WTC11 (cell line): Measurements from ENCODE around the gene PTPRO. TPM values are rescaled to one million over a fixed set of nuclear protein-coding genes. Genes with fewer than 3 reads are reported as not detected.

Experiments used
- ATAC-seq: fragments of 200-7000 bp; cut with Tn5 transposase; 2 replicates; pipeline ENCODE4 v1.10.0; 2021; ENCODE audit warnings: mild to moderate bottlenecking, moderate library complexity
- CTCF ChIA-PET: fragments of 300-600 bp; sonication (Branson Sonifier 250); formaldehyde crosslinking; loops from one replicate; lab custom pipeline; 2021; ENCODE audit warnings: antibody characterized with exemption; lab: Charles Lee
- POLR2A ChIA-PET: fragments of 350-600 bp; sonication (Branson Sonifier 250); formaldehyde crosslinking; loops from one replicate; lab custom pipeline; 2021; ENCODE audit warnings: antibody characterized with exemption; lab: Charles Lee
- DNase-seq: peaks from one replicate; pipeline ENCODE4 v3.0.0; 2021; ENCODE audit warnings: low spot score
- H3K27ac Mint-ChIP-seq: 2 replicates; pipeline ENCODE4 v1.8.0; 2021; ENCODE audit warnings: mixed read lengths
- H3K27me3 Mint-ChIP-seq: 2 replicates; pipeline ENCODE4 v1.8.0; 2021; ENCODE audit warnings: low read depth, mild to moderate bottlenecking, moderate library complexity, mixed read lengths
- H3K36me3 Mint-ChIP-seq: 2 replicates; pipeline ENCODE4 v1.8.0; 2021; ENCODE audit warnings: mixed read lengths
- H3K4me1 Mint-ChIP-seq: 2 replicates; pipeline ENCODE4 v1.8.0; 2022; ENCODE audit warnings: mixed read lengths
- H3K4me3 Mint-ChIP-seq: 2 replicates; pipeline ENCODE4 v1.8.0; 2021; ENCODE audit warnings: mild to moderate bottlenecking, moderate library complexity, mixed read lengths
- H3K9me3 Mint-ChIP-seq: 2 replicates; pipeline ENCODE4 v1.8.0; 2021; ENCODE audit warnings: mixed read lengths
- CBFB ChIP-seq: sonication (generic); formaldehyde crosslinking; IDR thresholded peaks from 2 replicates; pipeline ENCODE4 v1.8.1; 2022; ENCODE audit warnings: mild to moderate bottlenecking, low read depth, missing genetic modification reagents
- E2F4 ChIP-seq: sonication (generic); formaldehyde crosslinking; IDR thresholded peaks from 2 replicates; pipeline ENCODE4 v1.8.1; 2022; ENCODE audit warnings: low read depth, mild to moderate bottlenecking, moderate library complexity, missing genetic modification reagents, borderline replicate concordance
- E2F5 ChIP-seq: sonication (generic); formaldehyde crosslinking; IDR thresholded peaks from 2 replicates; pipeline ENCODE4 v1.8.1; 2022; ENCODE audit warnings: mild to moderate bottlenecking, moderate library complexity, missing genetic modification reagents
- EMX1 ChIP-seq: fragments of 250-450 bp; sonication (Bioruptor Pico); IDR thresholded peaks from 2 replicates; pipeline ENCODE4 v1.8.0; 2021; ENCODE audit warnings: mild to moderate bottlenecking
- ERG ChIP-seq: fragments of 250-450 bp; sonication (Bioruptor Pico); IDR thresholded peaks from 2 replicates; pipeline ENCODE4 v1.8.0; 2021; ENCODE audit warnings: mild to moderate bottlenecking
- FOXJ3 ChIP-seq: sonication (generic); formaldehyde crosslinking; IDR thresholded peaks from 2 replicates; pipeline ENCODE4 v1.9.0; 2021; ENCODE audit warnings: missing genetic modification reagents, mild to moderate bottlenecking, borderline replicate concordance
- GRHL2 ChIP-seq: fragments of 250-450 bp; sonication (Bioruptor Pico); IDR thresholded peaks from 2 replicates; pipeline ENCODE4 v1.8.0; 2022; ENCODE audit warnings: mild to moderate bottlenecking, moderate library complexity; ENCODE audit not compliant: insufficient replicate concordance, severe bottlenecking
- JAZF1 ChIP-seq: fragments of 250-450 bp; sonication (Bioruptor Pico); IDR thresholded peaks from 2 replicates; pipeline ENCODE4 v1.9.0; 2021; ENCODE audit warnings: moderate library complexity, mild to moderate bottlenecking, inconsistent platforms
- JUN ChIP-seq: sonication (generic); formaldehyde crosslinking; IDR thresholded peaks from 2 replicates; pipeline ENCODE4 v1.8.0; 2023; ENCODE audit warnings: mild to moderate bottlenecking, missing genetic modification reagents
- MLX ChIP-seq: sonication (generic); formaldehyde crosslinking; IDR thresholded peaks from 2 replicates; pipeline ENCODE4 v1.8.1; 2023; ENCODE audit warnings: mild to moderate bottlenecking, missing genetic modification reagents, moderate library complexity
- NFYB ChIP-seq: sonication (generic); formaldehyde crosslinking; conservative IDR thresholded peaks from 2 replicates; pipeline ENCODE4 v1.8.0; 2022; ENCODE audit warnings: low read depth, missing genetic modification reagents
- OVOL2 ChIP-seq: fragments of 250-450 bp; sonication (Bioruptor Pico); IDR thresholded peaks from 2 replicates; pipeline ENCODE4 v1.9.0; 2021; ENCODE audit warnings: mild to moderate bottlenecking, borderline replicate concordance
- SMAD4 ChIP-seq: sonication (generic); formaldehyde crosslinking; IDR thresholded peaks from 2 replicates; pipeline ENCODE4 v1.8.0; 2022; ENCODE audit warnings: mild to moderate bottlenecking, missing genetic modification reagents
- USF2 ChIP-seq: sonication (generic); formaldehyde crosslinking; IDR thresholded peaks from 2 replicates; pipeline ENCODE4 v1.8.1; 2023; ENCODE audit warnings: mild to moderate bottlenecking, missing genetic modification reagents, moderate library complexity
- ZNF219 ChIP-seq: sonication (generic); formaldehyde crosslinking; IDR thresholded peaks from 2 replicates; pipeline ENCODE4 v1.8.0; 2023; ENCODE audit warnings: missing genetic modification reagents, mild to moderate bottlenecking, borderline replicate concordance
- ZNF317 ChIP-seq: sonication (generic); formaldehyde crosslinking; IDR thresholded peaks from 2 replicates; pipeline ENCODE4 v1.8.1; 2023; ENCODE audit warnings: low read depth, mild to moderate bottlenecking, moderate library complexity, missing genetic modification reagents, borderline replicate concordance
- ZNF671 ChIP-seq: fragments of 250-450 bp; sonication (Bioruptor Pico); IDR thresholded peaks from 2 replicates; pipeline ENCODE4 v1.8.0; 2021; ENCODE audit warnings: mild to moderate bottlenecking
- total RNA-seq: library from RNA; stranded (reverse); gene quantifications from 3 replicates; pipeline ENCODE4 v1.2.3, GENCODE V29; 2021
- TF ChIP-seq, protein P1 (sequence below): sonication (generic); formaldehyde crosslinking; IDR thresholded peaks from 2 replicates; pipeline ENCODE4 v1.8.0; 2022; ENCODE audit warnings: mild to moderate bottlenecking, missing genetic modification reagents
- TF ChIP-seq, protein P2 (sequence below): sonication (generic); formaldehyde crosslinking; IDR thresholded peaks from 2 replicates; pipeline ENCODE4 v1.8.1; 2023; ENCODE audit warnings: mild to moderate bottlenecking, missing genetic modification reagents
- TF ChIP-seq, protein P3 (sequence below): sonication (generic); formaldehyde crosslinking; IDR thresholded peaks from 2 replicates; pipeline ENCODE4 v1.8.1; 2023; ENCODE audit warnings: mild to moderate bottlenecking, missing genetic modification reagents, borderline replicate concordance

The PTPRO gene
- total RNA-seq, 1 experiment from 2014 or later = 1.1 TPM

DNA sequence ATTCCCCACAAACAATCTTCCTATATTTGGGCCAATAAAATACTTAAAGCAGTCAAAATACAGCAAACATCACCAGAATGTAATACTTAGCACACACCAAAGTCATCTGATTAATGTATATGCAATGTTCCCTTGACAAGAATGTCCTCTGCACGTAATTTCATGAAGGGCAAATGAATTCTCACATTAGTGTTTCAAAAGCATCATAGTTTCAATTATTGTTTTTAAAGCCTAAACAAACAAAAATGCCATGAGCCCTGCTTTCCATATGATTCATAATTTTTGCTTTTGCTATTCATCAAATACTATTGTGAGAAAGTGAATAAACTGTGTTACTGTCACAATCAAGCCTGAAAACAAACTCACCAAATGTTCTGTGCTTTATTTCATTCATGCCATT, 310.9 kb downstream of the PTPRO start:
- Mint-ChIP-seq H3K27ac (no peak overlapping the region), H3K4me1 (peaks cover 23% of the 10 kb centered on the region), H3K36me3 (no peaks in the 10 kb centered on the region), H3K9me3 (no peaks in the 10 kb centered on the region), H3K27me3 (no peaks in the 10 kb centered on the region), H3K4me3 (no peak overlapping the region)
- POLR2A ChIA-PET = no interaction called here
- CTCF ChIA-PET = no interaction called here
- no peak for TF ChIP-seq ZNF219 (CRISPR knock-in tag)
- no peak for TF ChIP-seq E2F5 (CRISPR knock-in tag)
- TF ChIP-seq NFYB (CRISPR knock-in tag) = no peak
- no peak for TF ChIP-seq JUN
- no peak for TF ChIP-seq ZNF671 (CRISPR knock-in tag)
- TF ChIP-seq GRHL2 = no peak
- TF ChIP-seq EMX1 (CRISPR knock-in tag) = no peak
- TF ChIP-seq, protein P1, sequence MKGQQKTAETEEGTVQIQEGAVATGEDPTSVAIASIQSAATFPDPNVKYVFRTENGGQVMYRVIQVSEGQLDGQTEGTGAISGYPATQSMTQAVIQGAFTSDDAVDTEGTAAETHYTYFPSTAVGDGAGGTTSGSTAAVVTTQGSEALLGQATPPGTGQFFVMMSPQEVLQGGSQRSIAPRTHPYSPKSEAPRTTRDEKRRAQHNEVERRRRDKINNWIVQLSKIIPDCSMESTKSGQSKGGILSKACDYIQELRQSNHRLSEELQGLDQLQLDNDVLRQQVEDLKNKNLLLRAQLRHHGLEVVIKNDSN = no peak
- no peak for TF ChIP-seq USF2 (CRISPR knock-in tag)
- no peak for TF ChIP-seq ZNF317 (CRISPR knock-in tag)
- TF ChIP-seq ERG (CRISPR knock-in tag) = no peak
- TF ChIP-seq SMAD4 (CRISPR knock-in tag) = no peak
- no peak for TF ChIP-seq E2F4 (CRISPR knock-in tag)
- DNase-seq = no peak
- ATAC-seq = no peak

DNA sequence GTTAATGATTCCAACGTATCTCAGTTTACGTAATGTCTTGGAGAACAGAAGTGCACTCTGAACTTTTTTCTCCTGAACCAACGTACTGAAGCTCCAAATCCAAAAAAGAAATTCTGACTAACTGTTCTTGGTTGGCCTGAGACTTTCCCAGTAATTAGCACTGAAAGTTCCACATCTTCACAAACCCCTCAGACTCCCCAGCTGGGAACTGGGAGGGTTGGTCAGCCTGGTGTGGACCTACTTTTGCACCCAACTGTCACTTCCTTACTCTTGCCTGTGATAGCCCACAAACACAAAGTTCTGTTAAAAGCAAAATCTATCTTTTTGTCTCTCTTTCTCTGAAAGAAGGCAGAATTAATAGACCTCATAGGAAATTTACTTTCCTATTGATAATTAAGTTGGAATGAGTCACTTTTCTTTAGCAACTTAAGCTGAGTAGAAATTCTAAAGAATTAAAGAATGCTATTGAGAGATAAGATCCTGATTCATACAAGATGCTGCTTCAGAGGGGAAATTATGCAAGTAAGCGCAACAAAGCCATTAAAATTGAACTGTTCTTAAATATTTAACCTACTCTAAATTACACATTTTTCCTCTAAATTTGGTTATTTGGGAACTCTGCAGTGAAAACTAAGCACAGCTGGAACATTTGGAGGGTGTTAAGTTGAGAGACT, 311.8 kb downstream of the PTPRO start:
- CTCF ChIA-PET = no interaction called here
- Mint-ChIP-seq H3K27ac (no peak overlapping the region), H3K4me1 (peaks cover 22% of the 10 kb centered on the region), H3K9me3 (no peaks in the 10 kb centered on the region), H3K27me3 (no peaks in the 10 kb centered on the region), H3K36me3 (no peaks in the 10 kb centered on the region), H3K4me3 (no peak overlapping the region)
- DNase-seq (no peak), ATAC-seq (no peak)
- POLR2A ChIA-PET = no interaction called here
- TF ChIP-seq E2F4 (CRISPR knock-in tag) (no peak), MLX (CRISPR knock-in tag) (no peak), CBFB (no peak), ZNF219 (CRISPR knock-in tag) (no peak), JAZF1 (CRISPR knock-in tag) (no peak), OVOL2 (CRISPR knock-in tag) (no peak), FOXJ3 (CRISPR knock-in tag) (no peak)
- TF ChIP-seq, protein P2, sequence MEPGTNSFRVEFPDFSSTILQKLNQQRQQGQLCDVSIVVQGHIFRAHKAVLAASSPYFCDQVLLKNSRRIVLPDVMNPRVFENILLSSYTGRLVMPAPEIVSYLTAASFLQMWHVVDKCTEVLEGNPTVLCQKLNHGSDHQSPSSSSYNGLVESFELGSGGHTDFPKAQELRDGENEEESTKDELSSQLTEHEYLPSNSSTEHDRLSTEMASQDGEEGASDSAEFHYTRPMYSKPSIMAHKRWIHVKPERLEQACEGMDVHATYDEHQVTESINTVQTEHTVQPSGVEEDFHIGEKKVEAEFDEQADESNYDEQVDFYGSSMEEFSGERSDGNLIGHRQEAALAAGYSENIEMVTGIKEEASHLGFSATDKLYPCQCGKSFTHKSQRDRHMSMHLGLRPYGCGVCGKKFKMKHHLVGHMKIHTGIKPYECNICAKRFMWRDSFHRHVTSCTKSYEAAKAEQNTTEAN (CRISPR knock-in tag) = no peak
- TF ChIP-seq, protein P3, sequence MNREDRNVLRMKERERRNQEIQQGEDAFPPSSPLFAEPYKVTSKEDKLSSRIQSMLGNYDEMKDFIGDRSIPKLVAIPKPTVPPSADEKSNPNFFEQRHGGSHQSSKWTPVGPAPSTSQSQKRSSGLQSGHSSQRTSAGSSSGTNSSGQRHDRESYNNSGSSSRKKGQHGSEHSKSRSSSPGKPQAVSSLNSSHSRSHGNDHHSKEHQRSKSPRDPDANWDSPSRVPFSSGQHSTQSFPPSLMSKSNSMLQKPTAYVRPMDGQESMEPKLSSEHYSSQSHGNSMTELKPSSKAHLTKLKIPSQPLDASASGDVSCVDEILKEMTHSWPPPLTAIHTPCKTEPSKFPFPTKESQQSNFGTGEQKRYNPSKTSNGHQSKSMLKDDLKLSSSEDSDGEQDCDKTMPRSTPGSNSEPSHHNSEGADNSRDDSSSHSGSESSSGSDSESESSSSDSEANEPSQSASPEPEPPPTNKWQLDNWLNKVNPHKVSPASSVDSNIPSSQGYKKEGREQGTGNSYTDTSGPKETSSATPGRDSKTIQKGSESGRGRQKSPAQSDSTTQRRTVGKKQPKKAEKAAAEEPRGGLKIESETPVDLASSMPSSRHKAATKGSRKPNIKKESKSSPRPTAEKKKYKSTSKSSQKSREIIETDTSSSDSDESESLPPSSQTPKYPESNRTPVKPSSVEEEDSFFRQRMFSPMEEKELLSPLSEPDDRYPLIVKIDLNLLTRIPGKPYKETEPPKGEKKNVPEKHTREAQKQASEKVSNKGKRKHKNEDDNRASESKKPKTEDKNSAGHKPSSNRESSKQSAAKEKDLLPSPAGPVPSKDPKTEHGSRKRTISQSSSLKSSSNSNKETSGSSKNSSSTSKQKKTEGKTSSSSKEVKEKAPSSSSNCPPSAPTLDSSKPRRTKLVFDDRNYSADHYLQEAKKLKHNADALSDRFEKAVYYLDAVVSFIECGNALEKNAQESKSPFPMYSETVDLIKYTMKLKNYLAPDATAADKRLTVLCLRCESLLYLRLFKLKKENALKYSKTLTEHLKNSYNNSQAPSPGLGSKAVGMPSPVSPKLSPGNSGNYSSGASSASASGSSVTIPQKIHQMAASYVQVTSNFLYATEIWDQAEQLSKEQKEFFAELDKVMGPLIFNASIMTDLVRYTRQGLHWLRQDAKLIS (CRISPR knock-in tag) = no peak
